Fibroblast of skin of right biceps (primary cell): ENCODE measurements around the gene NKAIN2.
A peak's percentile ranks its signal among the peaks of the same experiment; 100 is the strongest.
"Not testable (repeated sequence)": the region's sequence is repeated elsewhere in the genome, so short reads cannot be mapped to it uniquely, and the experiment has no call there.

Source experiments
- DNase-seq: peaks from one replicate; pipeline ENCODE4 v3.0.0-alpha.2; 2013

Gene NKAIN2

GRCh38 chr6:124356276-124356810 lies 552.7 kb downstream of the NKAIN2 start:
- DNase-seq, result no peak

GRCh38 chr6:124356811-124357210 lies 553.1 kb downstream of the NKAIN2 start:
- DNase-seq, result no peak

- DNase-seq, result no peak
Measured at GRCh38 chr6:124368131-124368530, 564.5 kb downstream of the NKAIN2 start.

- DNase-seq, result no peak
Measured at GRCh38 chr6:124371974-124372475, 568.4 kb downstream of the NKAIN2 start.

GRCh38 chr6:124373386-124373785 lies 569.7 kb downstream of the NKAIN2 start:
- DNase-seq, result no peak

GRCh38 chr6:124389127-124389526 lies 585.5 kb downstream of the NKAIN2 start:
- DNase-seq, result no peak

GRCh38 chr6:124393536-124393935 lies 589.9 kb downstream of the NKAIN2 start:
- DNase-seq, result no peak

- no peak for DNase-seq
Measured at GRCh38 chr6:124396361-124396760, 592.7 kb downstream of the NKAIN2 start.

- DNase-seq, result no peak
Measured at GRCh38 chr6:124400261-124400999, 596.8 kb downstream of the NKAIN2 start.

- not testable (repeated sequence) for DNase-seq
Measured at GRCh38 chr6:124410425-124410824, 606.8 kb downstream of the NKAIN2 start.

GRCh38 chr6:124412657-124413056 lies 609.0 kb downstream of the NKAIN2 start:
- not testable (repeated sequence) for DNase-seq

- DNase-seq, result no peak
Measured at GRCh38 chr6:124420116-124420840, 616.6 kb downstream of the NKAIN2 start.

- DNase-seq, result no peak
Measured at GRCh38 chr6:124423621-124424020, 620.0 kb downstream of the NKAIN2 start.

- peak; percentile 25 for DNase-seq
Measured at GRCh38 chr6:124430740-124431318, 627.2 kb downstream of the NKAIN2 start.

- no peak for DNase-seq
Measured at GRCh38 chr6:124432620-124433019, 629.0 kb downstream of the NKAIN2 start.

GRCh38 chr6:124433387-124434160 lies 629.9 kb downstream of the NKAIN2 start:
- DNase-seq, result no peak

GRCh38 chr6:124434421-124434820 lies 630.8 kb downstream of the NKAIN2 start:
- DNase-seq, result peak; percentile 5

- no peak for DNase-seq
Measured at GRCh38 chr6:124436803-124437202, 633.1 kb downstream of the NKAIN2 start.

GRCh38 chr6:124438546-124439065 lies 634.9 kb downstream of the NKAIN2 start:
- no peak for DNase-seq

- no peak for DNase-seq
Measured at GRCh38 chr6:124441450-124441849, 637.8 kb downstream of the NKAIN2 start.

GRCh38 chr6:124443541-124443940 lies 639.9 kb downstream of the NKAIN2 start:
- DNase-seq, result no peak

GRCh38 chr6:124445581-124445980 lies 641.9 kb downstream of the NKAIN2 start:
- no peak for DNase-seq
